ENCODE measurements around the gene CPXM1.

The CPXM1 gene

DNA sequence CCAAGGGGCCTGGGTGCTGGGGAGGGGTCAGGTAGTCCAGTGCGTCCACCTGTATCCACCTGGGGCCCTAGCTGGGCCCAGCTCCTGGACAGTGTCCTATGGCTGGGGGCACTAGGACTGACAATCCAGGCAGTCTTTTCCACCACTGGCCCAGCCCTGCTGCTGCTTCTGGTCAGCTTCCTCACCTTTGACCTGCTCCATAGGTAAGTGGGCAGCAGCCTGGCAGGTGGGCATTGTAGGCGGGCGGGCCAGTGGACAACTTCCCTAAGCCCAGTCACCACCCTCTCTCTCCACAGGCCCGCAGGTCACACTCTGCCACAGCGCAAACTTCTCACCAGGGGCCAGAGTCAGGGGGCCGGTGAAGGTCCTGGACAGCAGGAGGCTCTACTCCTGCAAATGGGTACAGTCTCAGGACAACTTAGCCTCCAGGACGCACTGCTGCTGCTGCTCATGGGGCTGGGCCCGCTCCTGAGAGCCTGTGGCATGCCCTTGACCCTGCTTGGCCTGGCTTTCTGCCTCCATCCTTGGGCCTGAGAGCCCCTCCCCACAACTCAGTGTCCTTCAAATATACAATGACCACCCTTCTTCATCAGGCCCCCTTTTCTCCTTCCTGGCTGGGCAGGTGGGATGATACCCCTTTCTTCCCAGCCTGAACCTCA, 14.9 kb upstream of the CPXM1 start:
- peak; percentile 4; the same call in 2 of the 3 replicates for ATAC-seq
- TF ChIP-seq ZNF565 (CRISPR knock-in tag; conservative IDR thresholded peaks at IDR 0.05; ENCODE audit: low read depth) (no peak), ZNF8 (CRISPR knock-in tag; IDR thresholded peaks at IDR 0.05) (no peak), GLIS3 (CRISPR knock-in tag; IDR thresholded peaks at IDR 0.05) (no peak), RARB (CRISPR knock-in tag; IDR thresholded peaks at IDR 0.05) (no peak), ZFP30 (CRISPR knock-in tag; IDR thresholded peaks at IDR 0.05) (no peak), ESRRG (CRISPR knock-in tag; IDR thresholded peaks at IDR 0.05) (no peak), SNAI2 (CRISPR knock-in tag; IDR thresholded peaks at IDR 0.05) (no peak), ZNF70 (CRISPR knock-in tag; IDR thresholded peaks at IDR 0.05) (no peak), CSDC2 (CRISPR knock-in tag; IDR thresholded peaks at IDR 0.05) (no peak), TCF4 (CRISPR knock-in tag; IDR thresholded peaks at IDR 0.05; ENCODE audit: borderline replicate concordance) (no peak), OSR1 (CRISPR knock-in tag; IDR thresholded peaks at IDR 0.05) (no peak), ARNTL (CRISPR knock-in tag; IDR thresholded peaks at IDR 0.05; ENCODE audit: borderline replicate concordance, low read depth) (no peak)
- TF ChIP-seq, protein P1, sequence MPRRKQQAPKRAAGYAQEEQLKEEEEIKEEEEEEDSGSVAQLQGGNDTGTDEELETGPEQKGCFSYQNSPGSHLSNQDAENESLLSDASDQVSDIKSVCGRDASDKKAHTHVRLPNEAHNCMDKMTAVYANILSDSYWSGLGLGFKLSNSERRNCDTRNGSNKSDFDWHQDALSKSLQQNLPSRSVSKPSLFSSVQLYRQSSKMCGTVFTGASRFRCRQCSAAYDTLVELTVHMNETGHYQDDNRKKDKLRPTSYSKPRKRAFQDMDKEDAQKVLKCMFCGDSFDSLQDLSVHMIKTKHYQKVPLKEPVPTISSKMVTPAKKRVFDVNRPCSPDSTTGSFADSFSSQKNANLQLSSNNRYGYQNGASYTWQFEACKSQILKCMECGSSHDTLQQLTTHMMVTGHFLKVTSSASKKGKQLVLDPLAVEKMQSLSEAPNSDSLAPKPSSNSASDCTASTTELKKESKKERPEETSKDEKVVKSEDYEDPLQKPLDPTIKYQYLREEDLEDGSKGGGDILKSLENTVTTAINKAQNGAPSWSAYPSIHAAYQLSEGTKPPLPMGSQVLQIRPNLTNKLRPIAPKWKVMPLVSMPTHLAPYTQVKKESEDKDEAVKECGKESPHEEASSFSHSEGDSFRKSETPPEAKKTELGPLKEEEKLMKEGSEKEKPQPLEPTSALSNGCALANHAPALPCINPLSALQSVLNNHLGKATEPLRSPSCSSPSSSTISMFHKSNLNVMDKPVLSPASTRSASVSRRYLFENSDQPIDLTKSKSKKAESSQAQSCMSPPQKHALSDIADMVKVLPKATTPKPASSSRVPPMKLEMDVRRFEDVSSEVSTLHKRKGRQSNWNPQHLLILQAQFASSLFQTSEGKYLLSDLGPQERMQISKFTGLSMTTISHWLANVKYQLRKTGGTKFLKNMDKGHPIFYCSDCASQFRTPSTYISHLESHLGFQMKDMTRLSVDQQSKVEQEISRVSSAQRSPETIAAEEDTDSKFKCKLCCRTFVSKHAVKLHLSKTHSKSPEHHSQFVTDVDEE (CRISPR knock-in tag; IDR thresholded peaks at IDR 0.05): no peak
- TF ChIP-seq, protein P2, sequence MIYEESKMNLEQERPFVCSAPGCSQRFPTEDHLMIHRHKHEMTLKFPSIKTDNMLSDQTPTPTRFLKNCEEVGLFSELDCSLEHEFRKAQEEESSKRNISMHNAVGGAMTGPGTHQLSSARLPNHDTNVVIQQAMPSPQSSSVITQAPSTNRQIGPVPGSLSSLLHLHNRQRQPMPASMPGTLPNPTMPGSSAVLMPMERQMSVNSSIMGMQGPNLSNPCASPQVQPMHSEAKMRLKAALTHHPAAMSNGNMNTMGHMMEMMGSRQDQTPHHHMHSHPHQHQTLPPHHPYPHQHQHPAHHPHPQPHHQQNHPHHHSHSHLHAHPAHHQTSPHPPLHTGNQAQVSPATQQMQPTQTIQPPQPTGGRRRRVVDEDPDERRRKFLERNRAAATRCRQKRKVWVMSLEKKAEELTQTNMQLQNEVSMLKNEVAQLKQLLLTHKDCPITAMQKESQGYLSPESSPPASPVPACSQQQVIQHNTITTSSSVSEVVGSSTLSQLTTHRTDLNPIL (CRISPR knock-in tag; IDR thresholded peaks at IDR 0.05; ENCODE audit: low read depth): no peak
- TF ChIP-seq, protein P3, sequence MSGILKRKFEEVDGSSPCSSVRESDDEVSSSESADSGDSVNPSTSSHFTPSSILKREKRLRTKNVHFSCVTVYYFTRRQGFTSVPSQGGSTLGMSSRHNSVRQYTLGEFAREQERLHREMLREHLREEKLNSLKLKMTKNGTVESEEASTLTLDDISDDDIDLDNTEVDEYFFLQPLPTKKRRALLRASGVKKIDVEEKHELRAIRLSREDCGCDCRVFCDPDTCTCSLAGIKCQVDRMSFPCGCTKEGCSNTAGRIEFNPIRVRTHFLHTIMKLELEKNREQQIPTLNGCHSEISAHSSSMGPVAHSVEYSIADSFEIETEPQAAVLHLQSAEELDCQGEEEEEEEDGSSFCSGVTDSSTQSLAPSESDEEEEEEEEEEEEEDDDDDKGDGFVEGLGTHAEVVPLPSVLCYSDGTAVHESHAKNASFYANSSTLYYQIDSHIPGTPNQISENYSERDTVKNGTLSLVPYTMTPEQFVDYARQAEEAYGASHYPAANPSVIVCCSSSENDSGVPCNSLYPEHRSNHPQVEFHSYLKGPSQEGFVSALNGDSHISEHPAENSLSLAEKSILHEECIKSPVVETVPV (CRISPR knock-in tag; IDR thresholded peaks at IDR 0.05): no peak
- TF ChIP-seq, protein P4, sequence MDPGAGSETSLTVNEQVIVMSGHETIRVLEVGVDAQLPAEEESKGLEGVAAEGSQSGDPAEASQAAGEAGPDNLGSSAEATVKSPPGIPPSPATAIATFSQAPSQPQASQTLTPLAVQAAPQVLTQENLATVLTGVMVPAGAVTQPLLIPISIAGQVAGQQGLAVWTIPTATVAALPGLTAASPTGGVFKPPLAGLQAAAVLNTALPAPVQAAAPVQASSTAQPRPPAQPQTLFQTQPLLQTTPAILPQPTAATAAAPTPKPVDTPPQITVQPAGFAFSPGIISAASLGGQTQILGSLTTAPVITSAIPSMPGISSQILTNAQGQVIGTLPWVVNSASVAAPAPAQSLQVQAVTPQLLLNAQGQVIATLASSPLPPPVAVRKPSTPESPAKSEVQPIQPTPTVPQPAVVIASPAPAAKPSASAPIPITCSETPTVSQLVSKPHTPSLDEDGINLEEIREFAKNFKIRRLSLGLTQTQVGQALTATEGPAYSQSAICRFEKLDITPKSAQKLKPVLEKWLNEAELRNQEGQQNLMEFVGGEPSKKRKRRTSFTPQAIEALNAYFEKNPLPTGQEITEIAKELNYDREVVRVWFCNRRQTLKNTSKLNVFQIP (CRISPR knock-in tag; IDR thresholded peaks at IDR 0.05; ENCODE audit: borderline replicate concordance, low read depth): no peak
- TF ChIP-seq, protein P5, sequence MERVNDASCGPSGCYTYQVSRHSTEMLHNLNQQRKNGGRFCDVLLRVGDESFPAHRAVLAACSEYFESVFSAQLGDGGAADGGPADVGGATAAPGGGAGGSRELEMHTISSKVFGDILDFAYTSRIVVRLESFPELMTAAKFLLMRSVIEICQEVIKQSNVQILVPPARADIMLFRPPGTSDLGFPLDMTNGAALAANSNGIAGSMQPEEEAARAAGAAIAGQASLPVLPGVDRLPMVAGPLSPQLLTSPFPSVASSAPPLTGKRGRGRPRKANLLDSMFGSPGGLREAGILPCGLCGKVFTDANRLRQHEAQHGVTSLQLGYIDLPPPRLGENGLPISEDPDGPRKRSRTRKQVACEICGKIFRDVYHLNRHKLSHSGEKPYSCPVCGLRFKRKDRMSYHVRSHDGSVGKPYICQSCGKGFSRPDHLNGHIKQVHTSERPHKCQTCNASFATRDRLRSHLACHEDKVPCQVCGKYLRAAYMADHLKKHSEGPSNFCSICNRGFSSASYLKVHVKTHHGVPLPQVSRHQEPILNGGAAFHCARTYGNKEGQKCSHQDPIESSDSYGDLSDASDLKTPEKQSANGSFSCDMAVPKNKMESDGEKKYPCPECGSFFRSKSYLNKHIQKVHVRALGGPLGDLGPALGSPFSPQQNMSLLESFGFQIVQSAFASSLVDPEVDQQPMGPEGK (CRISPR knock-in tag; IDR thresholded peaks at IDR 0.05; ENCODE audit: borderline replicate concordance): no peak

DNA sequence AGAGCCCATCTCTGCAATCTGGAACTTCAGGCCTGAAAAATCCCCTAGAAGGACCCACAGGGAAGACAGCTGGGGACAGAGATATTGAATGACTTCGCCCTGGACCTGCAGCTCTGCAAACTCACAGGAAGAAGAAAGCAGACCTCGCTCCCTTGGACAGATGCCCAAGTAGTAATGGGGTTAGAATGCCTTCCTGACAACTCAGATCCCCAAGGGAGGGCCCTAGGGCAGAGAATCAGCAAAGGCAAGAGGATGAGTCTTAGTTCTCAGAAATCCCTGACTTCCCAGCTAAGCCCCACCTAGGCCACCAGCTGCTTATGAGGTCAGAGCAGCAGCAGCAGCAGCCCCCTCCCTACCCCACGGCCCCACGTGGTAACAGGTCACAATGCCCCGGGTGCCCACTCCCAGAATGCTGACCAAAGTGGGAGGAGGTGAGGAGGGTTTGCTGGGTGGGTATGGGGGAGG, 14.2 kb upstream of the CPXM1 start, which contains the start of gene C20orf141:
TSS of gene C20orf141 (plus strand) at position 401 of the 465 bp plus-strand sequence. CDS start 198 bp downstream, outside the sequence.
- peak; percentile 93 for ATAC-seq
- TF ChIP-seq OSR1 (CRISPR knock-in tag; IDR thresholded peaks at IDR 0.05): no peak
- TF ChIP-seq ZNF70 (CRISPR knock-in tag; IDR thresholded peaks at IDR 0.05): no peak
- TF ChIP-seq TOX (CRISPR knock-in tag; IDR thresholded peaks at IDR 0.05; ENCODE audit: borderline replicate concordance): no peak
- TF ChIP-seq TCF4 (CRISPR knock-in tag; IDR thresholded peaks at IDR 0.05; ENCODE audit: borderline replicate concordance): no peak
- TF ChIP-seq ZNF8 (CRISPR knock-in tag; IDR thresholded peaks at IDR 0.05): no peak
- TF ChIP-seq RARB (CRISPR knock-in tag; IDR thresholded peaks at IDR 0.05): no peak
- TF ChIP-seq ZFP3 (CRISPR knock-in tag; IDR thresholded peaks at IDR 0.05): 0 out of 2 replicates have a peak, but pooled peaks have one; percentile 64
- TF ChIP-seq, protein P2 (CRISPR knock-in tag; IDR thresholded peaks at IDR 0.05; ENCODE audit: low read depth): no peak
- TF ChIP-seq BACH2 (CRISPR knock-in tag; IDR thresholded peaks at IDR 0.05; ENCODE audit: borderline replicate concordance): no peak
- no peak for TF ChIP-seq PPARA (CRISPR knock-in tag; IDR thresholded peaks at IDR 0.05; ENCODE audit: borderline replicate concordance)
- TF ChIP-seq ISL1 (CRISPR knock-in tag; IDR thresholded peaks at IDR 0.05): 0 out of 2 replicates have a peak, but pooled peaks have one; percentile 9
- TF ChIP-seq ARNTL (CRISPR knock-in tag; IDR thresholded peaks at IDR 0.05; ENCODE audit: borderline replicate concordance, low read depth): no peak
- TF ChIP-seq ZFP30 (CRISPR knock-in tag; IDR thresholded peaks at IDR 0.05): no peak
- TF ChIP-seq, protein P1 (CRISPR knock-in tag; IDR thresholded peaks at IDR 0.05): no peak
- TF ChIP-seq, protein P3 (CRISPR knock-in tag; IDR thresholded peaks at IDR 0.05): no peak
- TF ChIP-seq SNAI2 (CRISPR knock-in tag; IDR thresholded peaks at IDR 0.05): no peak

All from SK-N-SH treated with all-trans-retinoic acid at 6 μM for 48 hours (cell line).